Measurements from ENCODE around the gene PNPLA5. TPM values are rescaled to one million over a fixed set of nuclear protein-coding genes. Genes with fewer than 3 reads are reported as not detected.

Gene PNPLA5
- polyA plus RNA-seq, 2 of the 4 experiments (the other 2 are of a cell fraction), result not detected

GRCh38 chr22:43859176-43859575 is 32.6 kb downstream of the PNPLA5 start (continued):
- TF ChIP-seq ATOH8 (CRISPR knock-in tag; IDR thresholded peaks at IDR 0.05; ENCODE audit: low read depth) (no peak), REST (IDR thresholded peaks at IDR 0.05) (no peak)

GRCh38 chr22:43858156-43858895 is 33.5 kb downstream of the PNPLA5 start:
- POLR2A ChIA-PET, result no interaction called here
- TF ChIP-seq RNF2 (IDR thresholded peaks at IDR 0.05; ENCODE audit: borderline replicate concordance, low read depth), result no peak
- no peak for TF ChIP-seq TP53 (CRISPR knock-in tag; IDR thresholded peaks at IDR 0.05)
- no peak for ATAC-seq
- FAIRE-seq, result no peak
- no peak overlapping the region for H3K4me2 ChIP-seq
- H3K27ac ChIP-seq, result no peak overlapping the region
- 21% methylated on average over 11 of the region's 11 CpGs for WGBS (ENCODE audit: missing lambda C conversion rate)
- CTCF ChIA-PET, result interaction anchor here (0.7 kb wide), 1 partner anchor 25 kb away, joined by 3 read pairs; no protein-coding TSS in a partner anchor
- no peaks in the 10 kb centered on the region for H3K4me1 ChIP-seq
- H3K9me3 ChIP-seq, result no peaks in the 10 kb centered on the region
- H3K4me3 ChIP-seq, result no peak overlapping the region
- no peak for DNase-seq (ENCODE audit: low read depth in 1 of 2, low spot score in 1 of 2)

- no peak overlapping the region for H3K4me2 ChIP-seq
- no peak overlapping the region for H3K27ac ChIP-seq
- H3K9me3 ChIP-seq, result no peaks in the 10 kb centered on the region
- DNase-seq (ENCODE audit: low read depth in 1 of 2, low spot score in 1 of 2) (no peak), FAIRE-seq (no peak), ATAC-seq (no peak)
- POLR2A ChIA-PET, result no interaction called here
- H3K4me1 ChIP-seq, result no peaks in the 10 kb centered on the region
- TF ChIP-seq SMC3 (IDR thresholded peaks at IDR 0.05), result no peak
- TF ChIP-seq HDAC2 (IDR thresholded peaks at IDR 0.05), result no peak
- no peak for TF ChIP-seq NPAS2 (CRISPR knock-in tag; IDR thresholded peaks at IDR 0.05; ENCODE audit: borderline replicate concordance)
- TF ChIP-seq HOXB13 (CRISPR knock-in tag; IDR thresholded peaks at IDR 0.05; ENCODE audit: low read depth), result no peak
- TF ChIP-seq TFCP2L1 (CRISPR knock-in tag; IDR thresholded peaks at IDR 0.05), result no peak
- TF ChIP-seq FOSL2 (IDR thresholded peaks at IDR 0.05), result no peak
- no peak for TF ChIP-seq FOSL2 (CRISPR knock-in tag; IDR thresholded peaks at IDR 0.05)
- no peak for TF ChIP-seq HES2 (IDR thresholded peaks at IDR 0.05)
- TF ChIP-seq RFX5 (IDR thresholded peaks at IDR 0.05), result no peak
- TF ChIP-seq PBX3 (IDR thresholded peaks at IDR 0.05), result no peak
- TF ChIP-seq MYC (IDR thresholded peaks at IDR 0.05; ENCODE audit: borderline replicate concordance, low read length), result no peak
- TF ChIP-seq E2F6 (IDR thresholded peaks at IDR 0.05; ENCODE audit: borderline replicate concordance, low read depth), result no peak
- TF ChIP-seq KDM5A (IDR thresholded peaks at IDR 0.05), result no peak
- TF ChIP-seq RARB (CRISPR knock-in tag; IDR thresholded peaks at IDR 0.05), result no peak
- no peak for TF ChIP-seq MAFK (IDR thresholded peaks at IDR 0.05; ENCODE audit: partially characterized antibody)
- TF ChIP-seq ZC3H11A (IDR thresholded peaks at IDR 0.05), result no peak
- no peak overlapping the region for H3K4me3 ChIP-seq
- CTCF ChIA-PET, result no interaction called here
These were observed 34.4 kb downstream of the PNPLA5 start for GRCh38 chr22:43857367-43857766.

All from A549 (cell line).